ENCODE measurements around the gene SPEF2. TPM values are rescaled to one million over a fixed set of nuclear protein-coding genes. Genes with fewer than 3 reads are reported as not detected.

Gene SPEF2
- total and polyA plus RNA-seq, 9 of the 15 experiments (the other 6 are each of a cell fraction or from before 2014, with no cell fraction given) = 0.11 to 0.62 (median 0.20) TPM; not detected in 2

- Histone ChIP-seq H3K9me3 (replicated peaks; ENCODE audit: control insufficient read depth, insufficient read depth, low read depth, low read length) (no peaks in the 10 kb centered on the region), H3K4me3 (no peak overlapping the region), H2AFZ (ENCODE audit: low read depth, low read length) (no peak overlapping the region), H3K27ac (ENCODE audit: extremely low read depth, low read depth, low read length) (no peak overlapping the region), H3K27me3 (ENCODE audit: control insufficient read depth in 2 of 2, insufficient read depth in 2 of 2, low read length in 2 of 2) (no peaks in the 10 kb centered on the region), H3K9me1 (ENCODE audit: control insufficient read depth, insufficient read depth, low read length) (no peaks in the 10 kb centered on the region), H4K20me1 (replicated peaks; ENCODE audit: control insufficient read depth, insufficient read depth, low read length) (no peaks in the 10 kb centered on the region), H3K79me2 (ENCODE audit: control insufficient read depth, insufficient read depth, low read length) (no peaks in the 10 kb centered on the region), H3K9ac (ENCODE audit: insufficient read depth in 1 of 2, low read depth in 2 of 2, low read length in 2 of 2) (no peak overlapping the region), H3K36me3 (ENCODE audit: control insufficient read depth, insufficient read depth, low read length) (no peaks in the 10 kb centered on the region), H3K4me2 (ENCODE audit: insufficient read depth, low read length) (no peak overlapping the region), H3K4me1 (replicated peaks in 1 of 2; ENCODE audit: control insufficient read depth in 2 of 2, insufficient read depth in 2 of 2, low read length in 2 of 2) (no peaks in the 10 kb centered on the region)
- no peak for DNase-seq (ENCODE audit: extremely low read depth in 1 of 4, low spot score in 3 of 4)
- no TSS peak for BruUV-seq (replicated peaks)
- no peak for ATAC-seq
- ChIA-PET CTCF (ENCODE audit: low intra/inter-chr PET ratio) (no interaction called here), POLR2A (no interaction called here)
- WGBS (ENCODE audit: insufficient coverage, low coverage, missing lambda C conversion rate) = 0% methylated on average over 3 of the region's 3 CpGs
- FAIRE-seq = no peak
- TF ChIP-seq TAF1 (IDR thresholded peaks at IDR 0.05; ENCODE audit: control insufficient read depth, extremely low read depth, insufficient read depth, low read length, severe bottlenecking) (no peak), ETV5 (CRISPR knock-in tag; IDR thresholded peaks at IDR 0.05; ENCODE audit: low read depth) (no peak), CREM (IDR thresholded peaks at IDR 0.05; ENCODE audit: low read depth) (no peak), SIN3B (IDR thresholded peaks at IDR 0.05; ENCODE audit: low read depth) (no peak), ELK1 (CRISPR knock-in tag; IDR thresholded peaks at IDR 0.05) (no peak), MCM7 (IDR thresholded peaks at IDR 0.05) (no peak), ATF1 (CRISPR knock-in tag; IDR thresholded peaks at IDR 0.05) (no peak), ATF1 (tag; IDR thresholded peaks at IDR 0.05) (no peak), RBM22 (IDR thresholded peaks at IDR 0.05; ENCODE audit: low read depth, low read length, poor library complexity, severe bottlenecking) (no peak), MAZ (CRISPR knock-in tag; conservative IDR thresholded peaks at IDR 0.05 in 1 of 2, IDR thresholded peaks at IDR 0.05 in 1 of 2) (no peak), SAFB2 (IDR thresholded peaks at IDR 0.05; ENCODE audit: borderline replicate concordance, low read depth, low read length, severe bottlenecking) (no peak), NCOA6 (IDR thresholded peaks at IDR 0.05) (no peak)
- in situ Hi-C loops (cut with MboI) = no loop called here
- intact Hi-C loops (cut with micrococcal nuclease) = no loop called here
Observed at GRCh38 chr5:35781181-35781790, 163.6 kb downstream of the SPEF2 start.
